GM19328 (cell line): ENCODE data around the gene PFDN4.
A peak's percentile ranks its signal among the peaks of the same experiment; 100 is the strongest.
"Not testable (repeated sequence)": the region's sequence is repeated elsewhere in the genome, so short reads cannot be mapped to it uniquely, and the experiment has no call there.

Experiments used
- ATAC-seq: cut with Tn5 transposase; IDR thresholded peaks from one replicate; pipeline ENCODE4 v1.9.1; 2021; ENCODE audit warnings: mild to moderate bottlenecking, moderate library complexity; ENCODE audit not compliant: unreplicated experiment

PFDN4 gene

DNA sequence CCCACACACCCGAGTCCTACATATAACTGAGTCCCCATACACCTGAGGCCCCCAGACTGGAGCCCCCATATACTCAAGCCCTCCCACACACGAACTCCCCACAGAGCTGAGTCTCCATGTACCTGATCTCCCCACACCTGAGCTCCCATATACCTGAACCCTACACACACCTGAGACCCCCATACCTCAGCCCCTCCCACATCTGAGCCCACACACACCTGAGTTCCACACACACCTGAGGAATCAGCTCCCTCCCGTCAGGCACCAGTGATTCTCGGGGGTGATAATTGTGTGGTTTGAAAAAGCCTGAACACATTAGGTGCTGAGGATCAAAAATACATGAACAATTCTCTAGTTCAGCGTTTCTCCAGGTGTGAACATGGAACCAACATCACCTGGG is 15.4 kb downstream of the PFDN4 start:
- no peak for ATAC-seq

DNA sequence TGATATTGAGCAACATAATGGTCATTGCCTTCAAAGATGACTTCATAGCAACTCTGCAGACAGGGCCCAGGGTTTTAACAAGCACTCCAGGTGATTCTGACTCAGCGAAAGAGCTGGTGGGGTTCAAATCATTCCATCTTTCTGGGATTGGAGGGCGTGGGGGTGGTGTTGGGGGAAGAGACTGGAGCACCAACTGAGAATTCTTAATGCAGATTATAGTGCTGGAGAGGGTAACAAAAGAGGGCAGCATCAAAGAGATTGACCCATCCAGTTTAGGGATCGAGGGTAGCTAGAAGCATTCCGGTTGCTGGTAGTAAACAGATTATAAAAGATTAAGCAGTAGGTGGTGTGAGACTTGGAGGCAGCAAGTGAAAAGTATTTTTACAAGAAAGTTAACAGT is 15.9 kb downstream of the PFDN4 start:
- ATAC-seq = no peak

DNA sequence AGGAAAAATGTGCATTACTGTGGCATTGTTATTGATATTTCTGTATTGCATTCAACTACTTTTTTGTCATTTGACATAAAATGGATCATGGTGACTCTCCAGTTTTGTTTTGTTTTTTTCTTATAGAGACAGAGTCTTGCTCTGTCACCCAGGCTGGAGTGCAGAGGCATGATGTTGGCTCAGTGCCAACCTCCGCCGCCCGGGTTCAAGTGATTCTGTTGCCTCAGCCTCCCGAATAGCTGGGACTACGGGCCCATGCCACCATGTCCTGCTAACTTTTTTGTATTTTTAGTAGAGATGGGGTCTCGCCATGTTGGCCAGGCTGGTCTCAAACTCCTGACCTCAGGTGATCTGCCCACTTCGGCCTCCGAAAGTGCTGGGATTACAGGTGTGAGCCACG is 16.8 kb downstream of the PFDN4 start:
- not testable (repeated sequence) for ATAC-seq

DNA sequence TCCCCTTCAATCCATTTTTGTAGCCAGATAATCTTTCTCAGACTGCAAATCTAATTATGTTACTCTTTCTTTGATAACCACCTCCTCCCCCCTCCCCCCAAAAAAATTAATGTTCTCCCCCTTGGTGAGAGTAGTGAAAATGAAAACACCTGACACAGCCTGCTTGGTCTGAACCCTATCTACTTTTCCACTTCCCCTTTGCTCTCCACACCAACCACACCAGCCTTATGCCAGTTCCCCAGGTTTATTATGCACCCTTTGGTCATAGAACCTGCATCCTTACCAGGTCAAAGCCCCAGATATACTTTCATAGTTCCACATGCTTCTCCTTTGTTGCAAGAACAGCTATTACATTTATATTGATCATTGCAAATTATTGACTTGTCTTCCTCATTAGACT is 19.4 kb downstream of the PFDN4 start:
- peak; percentile 82 for ATAC-seq

DNA sequence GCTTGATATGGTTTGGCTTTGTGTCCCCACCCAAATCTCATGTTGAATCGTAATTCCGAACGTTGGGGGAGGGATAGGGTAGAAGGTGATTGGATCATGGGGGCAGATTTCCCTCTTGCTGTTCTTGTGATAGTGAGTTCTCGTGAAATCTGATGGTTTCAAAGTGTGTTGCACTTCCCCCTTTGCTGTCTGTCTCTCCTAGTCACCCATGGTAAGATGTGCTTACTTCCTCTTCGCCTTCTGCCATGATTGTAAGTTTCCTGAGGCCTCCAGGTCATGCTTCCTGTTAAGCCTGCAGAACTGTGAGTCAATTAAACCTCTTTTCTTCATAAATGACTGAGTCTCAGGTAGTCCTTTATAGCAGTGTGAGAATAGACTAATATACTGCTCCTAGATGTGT is 19.9 kb downstream of the PFDN4 start:
- ATAC-seq = no peak

DNA sequence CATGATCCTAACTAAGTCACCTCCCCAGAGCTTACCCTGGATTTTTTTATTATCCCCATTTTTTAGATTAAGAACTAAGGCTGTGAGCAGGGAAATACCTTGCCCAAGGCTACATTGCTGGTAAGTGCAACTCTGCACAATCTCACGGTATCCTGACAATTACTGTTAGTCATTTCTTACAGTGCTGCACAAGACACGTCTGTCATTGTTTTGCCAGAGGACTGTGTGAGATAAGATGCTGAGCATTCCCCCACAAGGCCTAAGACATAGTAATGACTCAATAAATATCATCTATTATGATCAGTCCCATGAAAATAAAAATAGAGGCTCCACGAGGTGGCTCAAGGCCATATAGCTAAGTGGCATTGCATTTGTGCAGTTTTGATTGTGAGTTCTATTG is 21.0 kb downstream of the PFDN4 start:
- ATAC-seq = no peak

DNA sequence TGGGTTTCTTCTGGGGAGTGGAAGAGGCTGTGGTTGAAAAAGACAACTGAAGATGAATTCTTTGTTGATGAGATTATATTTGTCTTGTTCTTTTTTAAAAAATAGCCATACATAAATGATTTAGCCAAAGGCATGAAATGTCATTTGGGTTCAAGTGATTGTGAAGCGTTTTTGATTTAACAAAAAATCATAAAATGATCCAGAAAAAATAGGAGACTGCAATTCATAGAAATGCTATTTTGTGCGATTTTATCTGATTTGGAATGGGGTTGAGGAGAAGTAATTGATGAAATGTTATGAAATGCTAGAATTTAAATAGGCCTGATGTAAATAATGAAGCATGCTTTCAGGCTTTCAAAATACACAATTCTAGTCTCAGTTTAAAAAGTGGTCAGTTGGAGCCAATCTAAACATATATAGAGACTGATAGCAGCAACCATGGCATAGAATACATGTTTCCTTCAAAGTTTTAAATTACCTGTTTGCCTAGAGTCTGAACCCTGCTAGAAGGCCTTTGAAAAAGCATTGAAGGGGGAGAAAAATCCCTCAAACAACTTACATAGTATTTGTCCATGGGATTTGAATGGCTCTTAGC is 21.8 kb downstream of the PFDN4 start:
- no peak for ATAC-seq

DNA sequence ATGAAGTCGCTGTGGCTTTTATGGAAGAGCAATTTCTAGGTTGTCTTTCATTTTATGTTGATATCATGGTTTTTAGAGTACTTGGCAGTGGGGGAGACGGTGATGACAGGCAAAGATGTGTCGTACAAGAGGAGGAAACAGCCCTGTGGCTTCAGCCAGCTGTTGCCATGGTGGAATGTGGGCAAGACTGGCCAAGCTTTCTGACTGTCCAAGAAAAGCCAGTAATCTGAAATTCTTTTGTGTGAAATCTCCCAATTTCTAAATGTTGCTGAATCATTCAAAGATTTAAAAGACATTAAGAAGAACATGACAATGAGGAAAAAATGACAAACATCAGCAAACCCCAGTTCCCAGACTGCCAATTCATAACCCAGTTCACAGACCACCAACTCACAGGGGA is 23.1 kb downstream of the PFDN4 start:
- ATAC-seq = no peak

DNA sequence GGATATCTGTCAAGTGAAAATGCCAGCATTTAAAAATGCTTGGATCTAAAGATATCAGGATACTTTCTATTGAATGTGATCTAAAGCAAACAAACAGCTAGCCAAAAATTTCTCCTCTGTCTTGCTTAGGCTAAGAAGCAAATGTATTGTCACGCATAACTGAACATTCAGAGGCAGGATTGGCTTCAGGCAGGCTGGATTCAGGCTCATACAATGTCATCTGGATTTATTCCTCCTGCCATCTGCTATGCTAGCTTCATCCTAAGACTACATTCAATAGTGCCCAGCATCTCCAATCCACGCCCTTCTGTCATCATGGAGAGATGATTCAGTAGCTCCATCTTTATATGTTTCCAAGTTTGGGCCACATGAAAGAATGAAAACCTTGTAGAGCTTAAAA is 27.1 kb downstream of the PFDN4 start:
- ATAC-seq = no peak

DNA sequence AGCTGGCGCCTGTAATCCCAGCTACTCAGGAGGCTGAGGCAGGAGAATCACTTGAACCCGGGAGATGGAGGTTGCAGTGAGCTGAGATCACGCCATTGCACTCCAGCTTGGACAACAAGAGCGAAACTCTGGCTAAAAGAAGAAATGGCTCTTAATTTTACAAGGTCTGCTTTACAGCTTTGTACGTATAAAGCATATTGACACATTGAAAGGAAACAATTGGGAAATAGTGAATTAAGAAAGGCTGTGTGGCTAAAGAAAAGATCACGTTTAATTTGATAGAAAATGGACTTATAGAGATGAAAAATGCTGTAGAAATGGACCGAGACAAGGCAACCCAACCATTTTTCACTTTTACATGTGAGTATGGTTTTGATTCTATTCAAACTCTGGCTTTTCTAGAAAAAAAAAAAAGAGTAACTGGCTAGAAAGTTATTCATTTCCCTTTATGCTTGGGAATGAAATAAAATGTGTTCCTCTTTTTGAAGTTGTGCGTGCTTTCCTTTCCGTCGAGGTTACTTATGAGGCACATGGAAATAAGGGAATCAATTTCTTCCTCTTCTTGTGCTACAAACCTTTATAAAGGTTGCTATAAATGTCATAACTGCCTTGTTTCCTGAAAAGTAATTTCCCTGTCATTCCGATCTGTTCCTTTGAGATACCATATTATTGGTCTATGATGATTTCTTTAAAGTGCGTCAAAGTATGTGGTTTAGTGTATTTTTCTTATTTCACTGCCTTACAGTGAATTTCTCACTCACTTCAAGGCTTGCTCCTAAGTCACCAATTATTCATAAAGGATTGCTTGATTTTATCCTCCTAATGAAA is 29.4 kb downstream of the PFDN4 start:
- ATAC-seq = no peak

DNA sequence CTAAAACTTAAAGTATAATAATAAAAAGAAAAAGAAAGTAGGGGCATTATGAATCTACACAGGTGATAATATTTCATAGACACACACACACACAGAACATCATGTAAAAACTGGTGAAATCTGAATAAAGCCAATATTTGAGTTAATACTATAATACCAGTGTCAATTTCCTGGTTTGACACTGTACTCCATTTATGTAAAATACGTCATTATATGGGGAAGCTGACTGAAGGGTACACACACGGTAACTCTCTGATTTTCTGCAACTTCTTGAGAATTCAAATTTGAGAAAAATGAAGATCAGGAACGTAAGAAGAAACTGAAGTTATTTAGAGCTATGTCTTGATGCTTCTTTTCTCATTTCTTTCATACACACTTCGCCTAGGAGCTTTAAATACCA is 36.2 kb downstream of the PFDN4 start:
- no peak for ATAC-seq

DNA sequence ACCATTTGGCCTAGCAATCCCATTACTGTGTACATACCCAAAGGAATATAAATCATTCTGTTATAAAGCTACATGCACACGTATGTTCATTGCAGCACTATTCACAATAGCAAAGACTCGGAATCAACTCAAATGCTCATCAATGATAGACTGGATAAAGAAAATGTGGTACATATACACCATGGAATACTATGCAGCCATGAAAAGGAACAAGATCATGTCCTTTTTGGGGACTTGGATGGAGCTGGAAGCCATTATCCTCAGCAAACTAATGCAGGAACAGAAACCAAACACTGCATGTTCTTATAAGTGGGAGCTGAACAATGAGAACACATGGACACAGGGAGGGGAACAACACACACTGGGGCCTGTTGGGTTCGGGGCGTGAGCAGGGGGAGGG is 40.8 kb downstream of the PFDN4 start:
- not testable (repeated sequence) for ATAC-seq

DNA sequence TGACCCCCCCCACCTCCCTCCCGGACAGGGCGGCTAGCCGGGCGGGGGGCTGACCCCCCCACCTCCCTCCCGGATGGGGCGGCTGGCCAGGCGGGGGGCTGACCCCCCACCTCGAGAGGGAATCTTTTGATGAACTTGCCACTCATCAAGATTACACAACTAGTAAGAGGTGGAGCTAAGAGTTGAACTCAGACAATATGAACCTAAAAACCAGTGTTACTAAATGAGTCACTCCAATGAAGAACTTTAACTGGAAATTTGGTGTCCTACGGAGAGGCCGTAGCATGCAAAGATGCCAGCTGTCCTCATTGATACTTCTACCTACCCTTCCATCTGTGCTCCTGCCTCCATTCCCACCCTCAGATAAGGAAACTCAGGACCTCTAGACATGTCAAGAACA is 42.8 kb downstream of the PFDN4 start:
- ATAC-seq = no peak

DNA sequence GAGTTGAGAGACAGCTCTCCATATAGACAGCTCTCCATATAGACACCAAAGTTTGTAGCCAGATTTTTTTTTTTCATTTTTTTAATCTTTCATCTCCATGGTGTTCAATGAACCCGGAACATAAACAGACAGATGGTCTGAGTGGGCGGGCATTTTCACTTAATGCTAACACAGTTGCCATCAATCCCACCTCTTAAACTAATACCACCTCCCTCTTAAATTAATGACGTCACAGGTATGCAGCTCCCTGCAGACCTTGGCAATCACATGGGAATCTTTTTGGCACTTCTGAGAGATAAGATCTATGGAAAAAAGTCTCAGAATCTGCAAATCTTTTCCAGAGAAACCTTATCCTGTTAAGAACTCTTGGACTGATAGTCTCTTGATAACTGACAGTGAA is 43.2 kb downstream of the PFDN4 start:
- no peak for ATAC-seq

DNA sequence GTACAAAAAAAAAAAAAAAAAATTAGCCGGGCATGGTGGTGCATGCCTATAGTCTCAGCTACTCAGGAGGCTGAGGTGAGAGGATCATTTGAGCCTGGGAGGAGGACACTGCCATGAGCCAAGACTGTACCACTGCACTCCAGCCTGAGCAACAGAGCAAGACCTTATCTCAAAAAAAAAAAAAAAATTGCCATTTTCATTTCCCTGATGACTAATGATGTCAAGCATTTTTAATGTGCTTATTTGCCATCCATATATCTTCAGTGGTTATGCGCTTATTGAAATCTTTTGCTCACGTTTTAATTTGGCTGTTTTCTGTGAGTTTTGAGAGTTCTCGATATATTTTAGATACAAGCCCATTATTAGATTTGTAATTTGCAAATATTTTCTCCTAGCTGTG is 46.7 kb downstream of the PFDN4 start:
- no peak for ATAC-seq

DNA sequence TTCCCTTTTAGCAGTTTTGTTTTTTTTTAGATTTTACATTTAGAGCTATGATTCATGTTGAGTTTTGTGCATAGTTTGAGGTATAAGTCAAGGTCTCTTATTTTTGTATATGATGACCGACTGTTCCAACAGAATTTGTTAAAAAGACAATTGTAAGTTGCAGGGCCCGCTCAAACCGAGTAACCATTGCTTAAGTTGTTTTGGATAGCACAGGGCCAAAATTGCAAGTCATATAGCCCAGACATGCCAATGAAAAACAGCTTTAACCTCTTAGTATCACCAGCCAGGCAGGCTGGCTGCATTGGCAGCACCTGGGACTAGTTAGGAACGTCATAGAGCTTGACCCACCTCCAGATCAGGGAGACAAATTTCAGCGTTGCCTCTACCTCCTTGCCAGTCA is 47.3 kb downstream of the PFDN4 start:
- no peak for ATAC-seq

DNA sequence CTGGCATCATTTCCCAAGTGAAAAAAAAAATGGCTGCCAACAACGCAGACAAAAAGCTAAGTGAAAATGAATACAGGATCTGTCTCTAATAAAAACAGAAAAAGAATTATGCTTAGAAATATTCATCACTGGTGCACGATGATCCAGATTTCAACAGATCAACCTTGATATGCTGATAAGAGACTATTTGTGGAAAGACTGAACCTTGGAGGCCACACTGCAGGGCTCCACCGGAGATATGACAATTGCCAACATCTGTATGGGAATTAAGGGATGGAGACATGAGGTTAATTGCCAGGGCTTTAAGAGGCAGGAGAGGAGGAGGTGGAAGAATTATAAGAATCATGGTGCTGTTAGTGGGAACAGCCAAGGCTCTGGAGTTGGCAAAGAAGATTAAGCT is 48.3 kb downstream of the PFDN4 start:
- ATAC-seq = no peak

DNA sequence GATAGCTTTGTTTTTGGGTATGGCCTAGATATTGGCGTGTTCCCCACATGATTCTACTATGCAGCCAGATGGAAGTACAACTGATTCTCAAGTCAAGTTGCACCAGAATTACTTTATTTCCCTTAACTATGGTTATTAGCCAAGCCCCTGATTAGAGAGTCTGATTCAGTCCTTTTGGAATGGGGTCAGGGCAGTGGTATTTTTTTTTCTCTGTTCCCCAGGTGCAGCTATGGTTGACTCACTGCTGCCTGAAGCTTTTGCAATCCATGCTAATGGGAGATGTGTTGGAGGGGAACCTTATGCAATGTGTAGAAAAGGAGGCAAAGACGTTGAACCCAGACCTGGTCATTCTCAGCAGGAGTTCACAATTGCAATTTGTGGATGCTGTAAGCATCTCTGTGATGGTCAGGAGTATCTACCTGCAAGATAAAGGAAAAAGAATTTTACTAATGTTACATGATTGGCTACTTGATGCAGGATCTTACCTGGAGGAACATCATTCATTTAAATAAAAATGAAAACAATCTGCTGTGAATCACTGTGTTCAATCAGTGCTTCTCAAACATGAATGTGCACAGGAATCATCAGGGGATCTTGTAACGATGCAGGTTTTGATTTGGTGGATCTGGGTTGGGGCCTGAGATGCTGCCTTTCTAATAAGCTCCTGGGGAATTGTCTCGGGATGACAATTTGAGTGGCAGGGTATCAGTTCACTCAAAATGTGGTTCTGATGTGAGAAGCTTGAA is 49.4 kb downstream of the PFDN4 start:
- no peak for ATAC-seq

DNA sequence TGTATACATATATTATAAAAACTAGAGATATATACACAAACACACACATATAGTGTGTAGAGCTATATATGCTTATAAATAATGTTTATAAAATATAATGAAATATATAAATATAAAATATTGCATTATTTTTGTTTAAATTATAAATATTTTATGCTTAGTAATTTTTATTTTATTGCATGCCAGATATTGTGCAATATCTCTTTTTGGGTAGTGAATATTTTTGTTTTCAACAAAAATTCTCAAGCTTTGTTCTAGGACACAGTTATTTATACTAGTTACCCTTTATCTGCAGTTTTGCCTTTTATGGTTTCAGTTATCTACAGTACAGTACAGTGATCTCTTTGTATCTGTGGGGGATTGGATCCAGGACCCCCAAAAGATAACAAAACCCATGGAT is 52.2 kb downstream of the PFDN4 start:
- ATAC-seq = no peak

DNA sequence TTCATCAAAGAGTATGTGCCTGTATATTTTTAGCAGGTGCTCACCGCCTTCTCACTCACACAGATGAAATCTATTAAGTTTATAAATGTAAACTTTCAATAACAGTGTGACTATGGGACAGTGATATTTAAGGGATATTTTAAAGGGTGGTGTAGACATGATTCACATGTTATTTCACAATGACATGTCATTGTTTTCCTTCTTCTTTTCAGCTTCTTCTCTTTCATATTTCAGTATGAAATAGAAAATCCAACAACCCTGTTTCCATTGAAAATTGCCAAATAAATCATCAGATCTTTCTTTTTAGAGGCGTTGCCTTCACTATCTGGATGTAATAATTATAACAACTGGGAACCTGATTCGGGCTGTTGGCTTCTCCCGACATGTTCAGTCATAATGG is 54.8 kb downstream of the PFDN4 start:
- ATAC-seq = no peak

DNA sequence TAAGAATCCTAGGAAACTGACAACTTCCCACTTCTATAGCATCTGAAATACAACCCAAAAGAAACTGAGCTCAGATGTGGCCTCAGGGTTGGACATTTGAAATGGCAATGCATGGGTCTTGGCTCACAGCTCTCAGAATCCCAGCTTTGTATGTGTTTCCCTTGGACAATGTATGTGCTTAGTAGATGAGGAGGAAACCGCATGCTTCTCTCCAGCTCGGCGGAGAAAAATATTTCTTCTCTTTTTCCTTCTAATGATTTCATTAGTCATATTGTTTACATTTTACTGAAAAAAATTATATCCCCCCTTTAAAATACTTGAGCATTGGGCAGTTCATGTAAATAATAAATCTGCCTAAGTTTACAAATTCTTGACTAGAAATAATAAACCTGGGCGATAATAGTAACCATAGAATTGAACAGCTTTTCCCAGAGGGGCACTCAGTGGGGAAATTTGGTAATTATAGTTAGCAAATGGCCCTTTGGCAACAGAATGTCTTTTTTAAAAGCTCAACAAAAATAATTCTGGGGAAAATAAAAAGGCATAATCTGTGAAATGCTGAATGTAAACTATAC is 55.3 kb downstream of the PFDN4 start:
- ATAC-seq = no peak

DNA sequence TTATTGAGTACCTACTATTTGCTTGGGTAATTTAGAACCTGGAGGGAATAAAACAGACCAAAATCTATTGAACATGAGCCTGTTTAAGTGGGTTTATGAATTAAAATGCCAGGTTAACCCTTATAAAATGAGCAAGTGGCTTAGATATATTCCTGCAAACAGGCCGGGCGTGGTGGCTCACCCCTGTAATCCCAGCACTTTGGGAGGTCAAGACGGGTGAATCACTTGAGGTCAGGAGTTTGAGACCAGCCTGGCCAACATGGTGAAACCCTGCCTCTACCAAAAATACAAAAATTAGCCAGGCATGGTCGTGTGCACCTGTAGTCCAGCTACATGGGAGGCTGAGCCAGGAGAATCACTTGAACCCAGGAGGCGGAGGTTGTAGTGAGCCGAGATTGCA is 57.9 kb downstream of the PFDN4 start:
- ATAC-seq = not testable (repeated sequence)
